HCT116 (cell line): ENCODE measurements around the gene HTRA2. TPM values are rescaled to one million over a fixed set of nuclear protein-coding genes. Genes with fewer than 3 reads are reported as not detected.

Experiments used
- ATAC-seq: fragments of 200-7000 bp; cut with Tn5 transposase; 2 replicates; pipeline ENCODE4 v1.9.1; 2020; ENCODE audit warnings: mild to moderate bottlenecking, moderate library complexity
- BruUV-seq: library from RNA; stranded (reverse); fragments of 400-500 nt; replicated peaks from 2 replicates; lab custom pipeline; 2021; lab: Mats Ljungman, UMichigan
- CTCF ChIA-PET: fragments of 300-600 bp; sonication (Branson Sonifier 250); formaldehyde crosslinking; loops from one replicate; lab custom pipeline; 2021; ENCODE audit warnings: antibody characterized with exemption; lab: Charles Lee
- POLR2A ChIA-PET: fragments of 300-600, 350-600 bp; sonication (Branson Sonifier 250); formaldehyde crosslinking; loops from one replicate; lab custom pipeline; 2021; ENCODE audit warnings: antibody characterized with exemption; lab: Charles Lee
- RAD21 ChIA-PET, 2 experiments: fragments of 300-600 bp; sonication (Branson Sonifier 250); formaldehyde crosslinking; loops; one replicate each; lab custom pipeline; 2023; ENCODE audit warnings: low total read pairs in 2 of 2; ENCODE audit not compliant: uncharacterized antibody in 2 of 2, unreplicated experiment in 2 of 2, low non-redundant PET in 1 of 2; lab: Charles Lee
- DNase-seq: peaks from one replicate; pipeline ENCODE4 v3.0.0-alpha.2; 2010; ENCODE audit warnings: low read depth, low spot score
- H2AFZ ChIP-seq: fragments of 200-600 bp; shearing (Covaris generic), sonication (generic); 2 replicates; pipeline ENCODE4 v1.6.1; 2017; ENCODE audit warnings: low read depth, mixed run types, mixed read lengths, antibody characterized with exemption, low read length; ENCODE audit not compliant: poor library complexity, severe bottlenecking
- H3K27ac ChIP-seq: 2 replicates; pipeline ENCODE4 v1.5.1; 2012; ENCODE audit warnings: low read depth, low read length
- H3K27me3 ChIP-seq: fragments of 200-600 bp; sonication (generic); 2 replicates; pipeline ENCODE4 v1.6.1; 2016; ENCODE audit warnings: mixed run types, low read length, mixed read lengths; ENCODE audit not compliant: insufficient read depth
- H3K36me3 ChIP-seq, 2 experiments: fragments of 200-500 bp in 1 of 2; fragments of 200-600 bp in 1 of 2; sonication (Bioruptor generic) in 1 of 2; sonication (generic) in 1 of 2; 2 replicates each; pipeline versions ENCODE4 v1.5.1 to v1.6.1; 2014 to 2016; ENCODE audit warnings: low read length in 2 of 2, inconsistent platforms in 1 of 2, mixed read lengths in 1 of 2, mixed run types in 1 of 2; ENCODE audit not compliant: insufficient read depth in 2 of 2, control insufficient read depth in 1 of 2
- H3K4me1 ChIP-seq, 2 experiments: fragments of 200-600 bp in 1 of 2; sonication (generic) in 1 of 2; 2 replicates each; pipeline versions ENCODE4 v1.5.1 to v1.6.1; 2012 to 2017; ENCODE audit warnings: low read length in 2 of 2, inconsistent platforms in 1 of 2, mild to moderate bottlenecking in 1 of 2, mixed read lengths in 1 of 2, mixed run types in 1 of 2, moderate library complexity in 1 of 2; ENCODE audit not compliant: insufficient read depth in 2 of 2, control insufficient read depth in 1 of 2
- H3K4me2 ChIP-seq: fragments of 200-600 bp; sonication (generic); 2 replicates; pipeline ENCODE4 v1.6.1; 2017; ENCODE audit warnings: mixed run types, low read length, mixed read lengths
- H3K4me3 ChIP-seq, 2 experiments: fragments of 200-600 bp in 1 of 2; sonication (generic) in 1 of 2; replicated peaks in 1 of 2; 2 replicates each; pipeline ENCODE4 v1.5.1; 2011 to 2016; ENCODE audit warnings: low read length in 2 of 2, control low read depth in 1 of 2, low read depth in 1 of 2, mild to moderate bottlenecking in 1 of 2, mixed read lengths in 1 of 2, mixed run types in 1 of 2
- H3K79me2 ChIP-seq: fragments of 200-600 bp; sonication (generic); 2 replicates; pipeline ENCODE4 v1.6.1; 2017; ENCODE audit warnings: mild to moderate bottlenecking, mixed run types, low read length, moderate library complexity, mixed read lengths; ENCODE audit not compliant: insufficient read depth
- H3K9ac ChIP-seq: fragments of 200-600 bp; sonication (generic); 2 replicates; pipeline ENCODE4 v1.6.1; 2016; ENCODE audit warnings: low read length, mixed read lengths
- H3K9me2 ChIP-seq: fragments of 200-600 bp; sonication (generic), shearing (Covaris generic); 2 replicates; pipeline ENCODE4 v1.6.1; 2017; ENCODE audit warnings: mixed run types, mild to moderate bottlenecking, moderate library complexity; ENCODE audit not compliant: insufficient read depth
- H3K9me3 ChIP-seq, 2 experiments: fragments of 200-500 bp in 1 of 2; fragments of 200-600 bp in 1 of 2; sonication (Bioruptor generic) in 1 of 2; sonication (generic) in 1 of 2; 2 replicates each; pipeline ENCODE4 v1.6.1; 2014 to 2017; ENCODE audit warnings: low read length in 2 of 2, mixed read lengths in 2 of 2, inconsistent platforms in 1 of 2, low read depth in 1 of 2, mild to moderate bottlenecking in 1 of 2, mixed run types in 1 of 2, moderate library complexity in 1 of 2; ENCODE audit not compliant: control insufficient read depth in 1 of 2, insufficient read depth in 1 of 2
- H4K20me1 ChIP-seq: fragments of 200-600 bp; sonication (generic), shearing (Covaris generic); 2 replicates; pipeline ENCODE4 v1.6.1; 2017; ENCODE audit warnings: mixed run types, mild to moderate bottlenecking, moderate library complexity; ENCODE audit not compliant: insufficient read depth
- EGR1 ChIP-seq: IDR thresholded peaks from 2 replicates; pipeline ENCODE4 v1.6.1; 2012; ENCODE audit warnings: low read depth
- POLR2AphosphoS5 ChIP-seq: IDR thresholded peaks from 2 replicates; pipeline ENCODE4 v1.6.1; 2011; ENCODE audit warnings: mild to moderate bottlenecking, low read depth, low read length, moderate library complexity
- SRF ChIP-seq: IDR thresholded peaks from 2 replicates; pipeline ENCODE4 v1.6.1; 2012; ENCODE audit warnings: low read depth
- ZNF274 ChIP-seq: fragments of 200-500 bp; sonication (Bioruptor generic); IDR thresholded peaks from 2 replicates; pipeline ENCODE4 v1.6.1; 2014; ENCODE audit warnings: mild to moderate bottlenecking, low read depth, low read length, inconsistent platforms
- intact Hi-C: fragments of 100-400 bp; cut with micrococcal nuclease; formaldehyde crosslinking; loops from 2 replicates; pipeline ENCODE4 v1.10.0; 2022
- total RNA-seq: library from RNA; stranded (reverse); gene quantifications from one replicate; pipeline ENCODE4 v1.2.1, GENCODE V29; 2021; ENCODE audit not compliant: unreplicated experiment
- TF ChIP-seq, protein P1 (sequence below): IDR thresholded peaks from 2 replicates; pipeline ENCODE4 v1.6.1; 2012
- TF ChIP-seq, protein P2 (sequence below): IDR thresholded peaks from 2 replicates; pipeline ENCODE4 v1.6.1; 2012

HTRA2 gene
- total RNA-seq, 1 experiment from 2014 or later: 36.2 TPM

DNA sequence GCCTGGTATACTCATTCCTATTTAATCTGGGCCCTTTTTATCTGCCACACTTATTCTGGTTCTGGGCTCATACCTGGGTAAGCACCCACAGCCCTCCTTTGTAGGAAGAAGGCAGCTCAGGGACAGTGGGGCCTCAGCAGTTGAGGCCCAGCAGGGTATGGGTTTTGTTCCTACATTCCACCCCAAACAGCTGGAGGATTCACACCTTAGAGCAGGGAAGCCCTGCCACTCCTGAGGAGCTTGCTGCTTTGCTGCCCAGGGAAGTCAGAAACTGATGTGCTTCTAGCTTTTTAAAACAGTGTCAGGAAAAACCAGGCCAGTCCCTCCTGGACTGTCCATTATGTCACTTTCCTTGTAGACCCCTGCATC lies 29.2 kb upstream of the HTRA2 start:
- Histone ChIP-seq H3K27ac (no peak overlapping the region), H3K36me3 (peaks cover under 1 to 11% of the 10 kb centered on the region in 2 experiments; a peak in 2 of 4 replicates), H3K27me3 (no peaks in the 10 kb centered on the region), H4K20me1 (no peaks in the 10 kb centered on the region), H3K9me3 (no peaks in the 10 kb centered on the region), H3K4me3 (no peak overlapping the region), H2AFZ (no peak overlapping the region), H3K9me2 (no peaks in the 10 kb centered on the region), H3K79me2 (peaks cover 6% of the 10 kb centered on the region), H3K4me1 (peaks cover 18 to 40% of the 10 kb centered on the region in 2 experiments), H3K9ac (no peak overlapping the region), H3K4me2 (no peak overlapping the region)
- intact Hi-C loops: no loop called here
- ChIA-PET RAD21 (no interaction called here), POLR2A (interaction anchor here (1.3 kb wide), 1 partner anchor 25 kb away, joined by 3 read pairs; no protein-coding TSS in a partner anchor), CTCF (interaction anchor here (0.8 kb wide), 1 partner anchor 18 kb away, joined by 3 read pairs; the partner anchor contains the start of genes CCDC142 and TTC31)
- DNase-seq: no peak
- no peak for ATAC-seq
- no peak for TF ChIP-seq ZNF274
- TF ChIP-seq EGR1: no peak
- TF ChIP-seq SRF: no peak
- no TSS peak for BruUV-seq

DNA sequence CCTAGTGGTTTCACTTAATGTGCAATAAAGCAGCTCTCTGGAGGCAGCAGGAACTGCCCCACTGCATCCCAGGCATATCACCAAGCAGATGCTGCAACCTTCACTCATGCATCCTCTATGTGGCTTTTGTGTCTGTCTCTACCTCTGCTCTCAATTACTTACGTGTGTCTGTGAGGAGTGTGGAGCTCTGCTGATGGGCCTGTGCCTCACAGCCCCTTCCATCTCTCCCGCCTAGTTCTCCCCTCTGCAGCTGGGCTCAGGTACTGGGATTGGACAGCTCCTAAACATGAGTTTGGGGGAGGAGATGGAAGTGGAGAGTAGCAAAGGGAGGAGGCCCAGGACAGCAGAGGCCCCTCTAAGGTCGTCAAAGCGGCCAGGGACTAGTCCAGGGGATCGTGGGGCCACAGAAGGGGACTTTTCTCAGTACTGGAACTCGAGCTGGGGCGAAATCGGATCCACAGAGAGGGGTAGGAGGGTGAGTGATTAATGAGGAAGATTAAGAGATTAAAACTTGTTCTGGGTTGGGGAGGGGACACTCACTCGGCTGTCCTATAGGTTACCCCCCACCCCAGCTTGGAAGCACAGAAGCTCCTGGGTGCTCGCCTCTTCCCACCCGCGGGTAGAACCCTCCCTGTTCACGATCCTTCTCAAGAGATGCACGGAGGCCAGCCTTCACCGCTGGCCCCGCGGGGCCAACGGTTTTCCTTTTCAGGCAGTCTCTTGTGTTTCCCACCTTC lies 28.2 kb upstream of the HTRA2 start:
- DNase-seq (no peak), ATAC-seq (no peak)
- no peaks in the 10 kb centered on the region for H3K27me3 ChIP-seq
- POLR2A ChIA-PET: interaction anchor here (1.3 kb wide), 1 partner anchor 26 kb away, joined by 3 read pairs; no protein-coding TSS in a partner anchor
- BruUV-seq: no TSS peak
- no peaks in the 10 kb centered on the region for H3K9me2 ChIP-seq
- no peaks in the 10 kb centered on the region for H3K9me3 ChIP-seq
- peaks cover 14% of the 10 kb centered on the region for H3K79me2 ChIP-seq
- peak; percentile 21; the same call in 1 of the 2 replicates for TF ChIP-seq POLR2AphosphoS5
- TF ChIP-seq, protein P1, sequence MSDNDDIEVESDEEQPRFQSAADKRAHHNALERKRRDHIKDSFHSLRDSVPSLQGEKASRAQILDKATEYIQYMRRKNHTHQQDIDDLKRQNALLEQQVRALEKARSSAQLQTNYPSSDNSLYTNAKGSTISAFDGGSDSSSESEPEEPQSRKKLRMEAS: no peak
- TF ChIP-seq, protein P2, sequence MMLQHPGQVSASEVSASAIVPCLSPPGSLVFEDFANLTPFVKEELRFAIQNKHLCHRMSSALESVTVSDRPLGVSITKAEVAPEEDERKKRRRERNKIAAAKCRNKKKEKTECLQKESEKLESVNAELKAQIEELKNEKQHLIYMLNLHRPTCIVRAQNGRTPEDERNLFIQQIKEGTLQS: no peak
- H3K4me3 ChIP-seq: peak overlapping the region; percentile 83 to 89
- H4K20me1 ChIP-seq: no peaks in the 10 kb centered on the region
- peaks cover 3 to 16% of the 10 kb centered on the region in 2 experiments; a peak in 2 of 4 replicates for H3K36me3 ChIP-seq
- H3K9ac ChIP-seq: peak overlapping the region; percentile 85
- peak overlapping the region; percentile 95 for H3K4me2 ChIP-seq
- H3K27ac ChIP-seq: peak overlapping the region; percentile 91
- RAD21 ChIA-PET: no interaction called here
- H3K4me1 ChIP-seq: peaks cover 24 to 49% of the 10 kb centered on the region in 2 experiments
- intact Hi-C loops: loop anchor here (2.0 kb wide), 1 partner anchor 19 kb away; the partner anchor contains the start of genes CCDC142 and TTC31
- CTCF ChIA-PET: interaction anchor here (0.8 kb wide), 1 partner anchor 18 kb away, joined by 3 read pairs; the partner anchor contains the start of genes CCDC142 and TTC31
- no peak overlapping the region for H2AFZ ChIP-seq
